Measurements from ENCODE around the gene CAPN11. TPM values are rescaled to one million over a fixed set of nuclear protein-coding genes. Genes with fewer than 3 reads are reported as not detected.
A peak's percentile ranks its signal among the peaks of the same experiment; 100 is the strongest.

The CAPN11 gene
- total and polyA plus RNA-seq, 9 of the 15 experiments (the other 6 are each of a cell fraction or from before 2014, with no cell fraction given), result 0.03 to 0.61 (median 0.17) TPM; not detected in 1

DNA sequence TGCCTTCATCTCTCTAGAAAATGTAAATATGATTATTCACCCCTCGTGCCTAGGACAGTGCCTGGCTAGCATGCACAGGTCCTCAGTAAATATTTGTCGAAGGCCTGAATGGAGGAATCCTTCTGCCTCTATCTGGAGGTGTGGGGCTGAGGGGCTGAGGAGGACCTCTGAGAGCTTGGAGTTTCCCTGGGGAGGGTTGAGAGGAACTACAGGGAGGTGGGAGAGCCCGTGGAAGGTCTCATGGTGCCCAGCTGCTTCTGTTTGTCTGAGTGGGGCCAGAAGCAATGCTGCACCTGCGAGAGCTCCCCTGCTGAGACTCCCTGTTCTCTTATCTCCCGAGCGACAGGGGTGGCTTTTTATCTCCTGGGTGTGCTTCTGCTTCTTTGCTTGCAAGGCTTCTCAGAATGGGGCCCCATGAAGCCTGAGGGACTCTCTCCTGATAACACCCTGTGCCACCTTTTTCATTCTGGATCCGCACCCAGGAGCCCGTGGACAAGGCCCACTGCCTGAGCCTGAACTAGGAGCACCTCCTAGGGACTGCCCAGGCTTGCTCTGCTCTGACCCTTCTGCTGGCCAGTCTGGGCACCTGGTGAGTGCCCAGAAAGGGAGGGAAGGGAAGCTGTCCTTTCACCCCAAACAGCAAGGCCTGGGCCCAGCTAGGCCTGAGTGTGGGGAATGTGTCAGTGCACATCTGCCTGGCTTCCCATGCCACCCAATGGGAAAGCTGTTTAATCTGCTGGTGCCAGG is 67.1 kb downstream of the CAPN11 start (continued):
- TF ChIP-seq AFF1 (IDR thresholded peaks at IDR 0.05; ENCODE audit: low read depth in 1 of 2, partially characterized antibody in 2 of 2) (peak in 1 of 2 experiments; percentile 87), SMARCA4 (IDR thresholded peaks at IDR 0.05) (peak; percentile 94), CREB1 (IDR thresholded peaks at IDR 0.05) (peak; percentile 57; the same call in 1 of the 2 replicates), CREB1 (CRISPR knock-in tag; IDR thresholded peaks at IDR 0.05) (0 out of 2 replicates have a peak, but pooled peaks have one; percentile 28), ATF4 (CRISPR knock-in tag; IDR thresholded peaks at IDR 0.05) (no peak), ZKSCAN1 (IDR thresholded peaks at IDR 0.05; ENCODE audit: low read depth, low read length) (peak; percentile 53; the same call in 1 of the 2 replicates), ZNF239 (CRISPR knock-in tag; IDR thresholded peaks at IDR 0.05) (peak; percentile 14; the same call in 1 of the 2 replicates), ZNF561 (CRISPR knock-in tag; conservative IDR thresholded peaks at IDR 0.05) (0 out of 2 replicates have a peak, but pooled peaks have one; percentile 60), MAZ (CRISPR knock-in tag; conservative IDR thresholded peaks at IDR 0.05 in 1 of 2, IDR thresholded peaks at IDR 0.05 in 1 of 2) (peak; percentile 50 to 77), HMG20A (CRISPR knock-in tag; conservative IDR thresholded peaks at IDR 0.05) (no peak), GABPA (tag; conservative IDR thresholded peaks at IDR 0.05; ENCODE audit: low read depth) (no peak), EHMT2 (IDR thresholded peaks at IDR 0.05) (no peak), CBFA2T2 (conservative IDR thresholded peaks at IDR 0.05) (peak; percentile 99), ATF7 (IDR thresholded peaks at IDR 0.05) (peak; percentile 66), NR2C1 (IDR thresholded peaks at IDR 0.05) (no peak; the same call in 1 of the 2 replicates), NR2C1 (tag; IDR thresholded peaks at IDR 0.05) (peak; percentile 26; the same call in 1 of the 2 replicates), FOXK1 (CRISPR knock-in tag; IDR thresholded peaks at IDR 0.05; ENCODE audit: borderline replicate concordance) (no peak), ZNF778 (CRISPR knock-in tag; IDR thresholded peaks at IDR 0.05) (no peak), ZNF23 (CRISPR knock-in tag; IDR thresholded peaks at IDR 0.05) (no peak)
- TF ChIP-seq, protein P1, sequence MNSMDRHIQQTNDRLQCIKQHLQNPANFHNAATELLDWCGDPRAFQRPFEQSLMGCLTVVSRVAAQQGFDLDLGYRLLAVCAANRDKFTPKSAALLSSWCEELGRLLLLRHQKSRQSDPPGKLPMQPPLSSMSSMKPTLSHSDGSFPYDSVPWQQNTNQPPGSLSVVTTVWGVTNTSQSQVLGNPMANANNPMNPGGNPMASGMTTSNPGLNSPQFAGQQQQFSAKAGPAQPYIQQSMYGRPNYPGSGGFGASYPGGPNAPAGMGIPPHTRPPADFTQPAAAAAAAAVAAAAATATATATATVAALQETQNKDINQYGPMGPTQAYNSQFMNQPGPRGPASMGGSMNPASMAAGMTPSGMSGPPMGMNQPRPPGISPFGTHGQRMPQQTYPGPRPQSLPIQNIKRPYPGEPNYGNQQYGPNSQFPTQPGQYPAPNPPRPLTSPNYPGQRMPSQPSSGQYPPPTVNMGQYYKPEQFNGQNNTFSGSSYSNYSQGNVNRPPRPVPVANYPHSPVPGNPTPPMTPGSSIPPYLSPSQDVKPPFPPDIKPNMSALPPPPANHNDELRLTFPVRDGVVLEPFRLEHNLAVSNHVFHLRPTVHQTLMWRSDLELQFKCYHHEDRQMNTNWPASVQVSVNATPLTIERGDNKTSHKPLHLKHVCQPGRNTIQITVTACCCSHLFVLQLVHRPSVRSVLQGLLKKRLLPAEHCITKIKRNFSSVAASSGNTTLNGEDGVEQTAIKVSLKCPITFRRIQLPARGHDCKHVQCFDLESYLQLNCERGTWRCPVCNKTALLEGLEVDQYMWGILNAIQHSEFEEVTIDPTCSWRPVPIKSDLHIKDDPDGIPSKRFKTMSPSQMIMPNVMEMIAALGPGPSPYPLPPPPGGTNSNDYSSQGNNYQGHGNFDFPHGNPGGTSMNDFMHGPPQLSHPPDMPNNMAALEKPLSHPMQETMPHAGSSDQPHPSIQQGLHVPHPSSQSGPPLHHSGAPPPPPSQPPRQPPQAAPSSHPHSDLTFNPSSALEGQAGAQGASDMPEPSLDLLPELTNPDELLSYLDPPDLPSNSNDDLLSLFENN (IDR thresholded peaks at IDR 0.05; ENCODE audit: low read depth in 2 of 2, low read length in 2 of 2), result peak in 1 of 2 experiments; percentile 86; a peak in 2 of 4 replicates

Data from K562 (cell line).